ENCODE results near the gene SMYD3. TPM values are rescaled to one million over a fixed set of nuclear protein-coding genes. Genes with fewer than 3 reads are reported as not detected.

SMYD3 gene
- total RNA-seq, 1 donor from 2014 or later, result 20.8 TPM

- POLR2A ChIA-PET, result no interaction called here
- CTCF ChIA-PET, result no interaction called here
- ATAC-seq (ENCODE audit: low read depth) (no peak), DNase-seq (no peak)
- intact Hi-C loops (cut with micrococcal nuclease), result no loop called here
- H3K4me3 Mint-ChIP-seq, result no peak overlapping the region
- no peak for TF ChIP-seq CTCF (IDR thresholded peaks at IDR 0.05)
- H3K4me1 Mint-ChIP-seq, result no peaks in the 10 kb centered on the region
- H3K9me3 Mint-ChIP-seq, result no peaks in the 10 kb centered on the region
- H3K36me3 Mint-ChIP-seq (ENCODE audit: low read depth), result no peaks in the 10 kb centered on the region
- H3K27ac Mint-ChIP-seq, result no peak overlapping the region
- no peaks in the 10 kb centered on the region for H3K27me3 Mint-ChIP-seq
Measured at GRCh38 chr1:246166841-246167240, 340.2 kb downstream of the SMYD3 start.

- DNase-seq, result no peak
- no peak for TF ChIP-seq CTCF (IDR thresholded peaks at IDR 0.05)
- intact Hi-C loops (cut with micrococcal nuclease), result no loop called here
- no peaks in the 10 kb centered on the region for H3K4me1 Mint-ChIP-seq
- POLR2A ChIA-PET, result no interaction called here
- no peaks in the 10 kb centered on the region for H3K9me3 Mint-ChIP-seq
- no peak overlapping the region for H3K4me3 Mint-ChIP-seq
- H3K27ac Mint-ChIP-seq, result no peak overlapping the region
- no peaks in the 10 kb centered on the region for H3K36me3 Mint-ChIP-seq (ENCODE audit: low read depth)
- H3K27me3 Mint-ChIP-seq, result no peaks in the 10 kb centered on the region
- no peak for ATAC-seq (ENCODE audit: low read depth)
- CTCF ChIA-PET, result no interaction called here
Measured at GRCh38 chr1:246165826-246166709, 341.0 kb downstream of the SMYD3 start.

- Mint-ChIP-seq H3K4me3 (no peak overlapping the region), H3K36me3 (ENCODE audit: low read depth) (no peaks in the 10 kb centered on the region), H3K27me3 (no peaks in the 10 kb centered on the region), H3K9me3 (no peaks in the 10 kb centered on the region), H3K4me1 (no peaks in the 10 kb centered on the region), H3K27ac (no peak overlapping the region)
- DNase-seq (no peak), ATAC-seq (ENCODE audit: low read depth) (no peak)
- TF ChIP-seq CTCF (IDR thresholded peaks at IDR 0.05), result no peak
- POLR2A ChIA-PET, result no interaction called here
- intact Hi-C loops (cut with micrococcal nuclease), result no loop called here
- CTCF ChIA-PET, result no interaction called here
Measured at GRCh38 chr1:246164764-246165163, 342.3 kb downstream of the SMYD3 start.

- Mint-ChIP-seq H3K4me3 (no peak overlapping the region), H3K27ac (no peak overlapping the region), H3K27me3 (no peaks in the 10 kb centered on the region), H3K4me1 (peaks cover 2% of the 10 kb centered on the region), H3K9me3 (no peaks in the 10 kb centered on the region), H3K36me3 (ENCODE audit: low read depth) (no peaks in the 10 kb centered on the region)
- intact Hi-C loops (cut with micrococcal nuclease), result no loop called here
- ChIA-PET POLR2A (no interaction called here), CTCF (no interaction called here)
- TF ChIP-seq CTCF (IDR thresholded peaks at IDR 0.05), result no peak
- DNase-seq, result no peak
- ATAC-seq (ENCODE audit: low read depth), result no peak
Measured at GRCh38 chr1:246162560-246162959, 344.5 kb downstream of the SMYD3 start.

- intact Hi-C loops (cut with micrococcal nuclease), result no loop called here
- peaks cover 2% of the 10 kb centered on the region for H3K4me1 Mint-ChIP-seq
- ATAC-seq (ENCODE audit: low read depth), result no peak
- ChIA-PET CTCF (no interaction called here), POLR2A (no interaction called here)
- no peak overlapping the region for H3K4me3 Mint-ChIP-seq
- DNase-seq, result no peak
- TF ChIP-seq CTCF (IDR thresholded peaks at IDR 0.05), result no peak
- H3K27me3 Mint-ChIP-seq, result no peaks in the 10 kb centered on the region
- H3K36me3 Mint-ChIP-seq (ENCODE audit: low read depth), result no peaks in the 10 kb centered on the region
- no peaks in the 10 kb centered on the region for H3K9me3 Mint-ChIP-seq
- no peak overlapping the region for H3K27ac Mint-ChIP-seq
Measured at GRCh38 chr1:246161626-246162025, 345.5 kb downstream of the SMYD3 start.
